Occipital lobe (tissue), 2 donors: Measurements from ENCODE around the gene GTF2A1. TPM values are rescaled to one million over a fixed set of nuclear protein-coding genes. Genes with fewer than 3 reads are reported as not detected.

Experiments
- DNase-seq: peaks from one replicate; lab custom pipeline; 2025; lab: John Stamatoyannopoulos, UW
- total RNA-seq: library from RNA; depleted of rRNA; stranded (reverse); fragments of >200 nt; gene quantifications from one replicate; pipeline ENCODE4 v1.2.3, GENCODE V29; 2014

GTF2A1 gene
- total RNA-seq, 1 donor from 2014 or later = 70.7 TPM

- DNase-seq = no peak
Observed at GRCh38 chr14:81178063-81178462, 42.7 kb downstream of the GTF2A1 start.

- DNase-seq = no peak
Observed at GRCh38 chr14:81177225-81177624, 43.5 kb downstream of the GTF2A1 start.

GRCh38 chr14:81176241-81176640, 44.5 kb downstream of the GTF2A1 start:
- no peak for DNase-seq

GRCh38 chr14:81172881-81173280, 47.9 kb downstream of the GTF2A1 start:
- DNase-seq = no peak

- DNase-seq = no peak
Observed at GRCh38 chr14:81172353-81172752, 48.4 kb downstream of the GTF2A1 start.

GRCh38 chr14:81170829-81171195, 49.9 kb downstream of the GTF2A1 start:
- DNase-seq = no peak

GRCh38 chr14:81170104-81170828, 50.5 kb downstream of the GTF2A1 start:
- peak; percentile 93 for DNase-seq

- DNase-seq = peak; percentile 43
Observed at GRCh38 chr14:81169711-81170103, 51.1 kb downstream of the GTF2A1 start.

- DNase-seq = no peak
Observed at GRCh38 chr14:81169267-81169666, 51.5 kb downstream of the GTF2A1 start.

- no peak for DNase-seq
Observed at GRCh38 chr14:81166121-81166520, 54.6 kb downstream of the GTF2A1 start.

- DNase-seq = no peak
Observed at GRCh38 chr14:81165188-81165587, 55.6 kb downstream of the GTF2A1 start.

GRCh38 chr14:81164167-81164774, 56.5 kb downstream of the GTF2A1 start:
- DNase-seq = no peak

GRCh38 chr14:81162941-81163340, 57.8 kb downstream of the GTF2A1 start:
- DNase-seq = no peak

GRCh38 chr14:81161749-81162148, 59.0 kb downstream of the GTF2A1 start:
- no peak for DNase-seq

GRCh38 chr14:81161088-81161487, 59.7 kb downstream of the GTF2A1 start:
- DNase-seq = no peak

GRCh38 chr14:81157431-81157830, 63.3 kb downstream of the GTF2A1 start:
- DNase-seq = no peak

- DNase-seq = no peak
Observed at GRCh38 chr14:81153187-81153586, 67.6 kb downstream of the GTF2A1 start.

GRCh38 chr14:81148635-81149034, 72.1 kb downstream of the GTF2A1 start:
- DNase-seq = no peak

- DNase-seq = no peak
Observed at GRCh38 chr14:81147140-81147897, 73.4 kb downstream of the GTF2A1 start.

GRCh38 chr14:81144824-81145603, 75.7 kb downstream of the GTF2A1 start:
- no peak for DNase-seq

GRCh38 chr14:81143793-81144192, 77.0 kb downstream of the GTF2A1 start:
- no peak for DNase-seq

- no peak for DNase-seq
Observed at GRCh38 chr14:81141426-81141825, 79.3 kb downstream of the GTF2A1 start.
